Loucy (cell line): Measurements from ENCODE around the gene ATG16L2.

Source experiments
- H2AFZ ChIP-seq: fragments of 200-600 bp; sonication (generic); 2 replicates; pipeline ENCODE4 v1.6.0; 2016; ENCODE audit warnings: antibody characterized with exemption, mild to moderate bottlenecking, low read length, moderate library complexity
- H3F3A ChIP-seq: fragments of 200-600 bp; 2 replicates; pipeline ENCODE4 v1.6.0; 2016; ENCODE audit warnings: antibody characterized with exemption, low read depth, mild to moderate bottlenecking
- H3K27me3 ChIP-seq: fragments of 200-600 bp; sonication (generic); 2 replicates; pipeline ENCODE4 v1.6.1; 2014; ENCODE audit warnings: low read length, mild to moderate bottlenecking; ENCODE audit not compliant: insufficient read depth, poor library complexity, severe bottlenecking
- H3K36me3 ChIP-seq: fragments of 200-600 bp; sonication (generic); 2 replicates; pipeline ENCODE4 v1.6.1; 2016; ENCODE audit warnings: low read length; ENCODE audit not compliant: insufficient read depth
- H3K4me1 ChIP-seq: fragments of 200-600 bp; sonication (generic); 2 replicates; pipeline ENCODE4 v1.5.1; 2014; ENCODE audit warnings: low read length, mild to moderate bottlenecking; ENCODE audit not compliant: insufficient read depth, poor library complexity, severe bottlenecking
- H3K4me2 ChIP-seq: fragments of 200-600 bp; sonication (generic); 2 replicates; pipeline ENCODE4 v1.6.0; 2014; ENCODE audit warnings: antibody characterized with exemption, low read length, low read depth, mild to moderate bottlenecking; ENCODE audit not compliant: poor library complexity, severe bottlenecking
- H3K4me3 ChIP-seq: fragments of 200-600 bp; sonication (generic); 2 replicates; pipeline ENCODE4 v1.5.1; 2014; ENCODE audit warnings: low read length, mild to moderate bottlenecking, mixed read lengths; ENCODE audit not compliant: poor library complexity, severe bottlenecking
- H3K79me2 ChIP-seq: fragments of 200-600 bp; sonication (generic); 2 replicates; pipeline ENCODE4 v1.6.1; 2014; ENCODE audit warnings: low read length; ENCODE audit not compliant: insufficient read depth
- H3K9ac ChIP-seq: fragments of 200-600 bp; sonication (generic); 2 replicates; pipeline ENCODE4 v1.6.0; 2014; ENCODE audit warnings: mild to moderate bottlenecking, low read depth, low read length, moderate library complexity; ENCODE audit not compliant: poor library complexity, severe bottlenecking
- H3K9me2 ChIP-seq: fragments of 200-600 bp; sonication (generic); replicated peaks from 2 replicates; pipeline ENCODE4 v1.6.1; 2016; ENCODE audit warnings: low read depth, low read length, mixed read lengths
- H3K9me3 ChIP-seq: fragments of 200-600 bp; sonication (generic); 2 replicates; pipeline ENCODE4 v1.6.1; 2014; ENCODE audit warnings: mild to moderate bottlenecking, antibody characterized with exemption, low read length, low read depth; ENCODE audit not compliant: insufficient read depth
- H4K20me1 ChIP-seq: fragments of 200-600 bp; sonication (generic); 2 replicates; pipeline ENCODE4 v1.6.0; 2014; ENCODE audit warnings: antibody characterized with exemption, low read length, mild to moderate bottlenecking; ENCODE audit not compliant: insufficient read depth, poor library complexity, severe bottlenecking
- CTCF ChIP-seq: fragments of 200-600 bp; sonication (generic); conservative IDR thresholded peaks from 2 replicates; pipeline ENCODE4 v1.5.1; 2014; ENCODE audit warnings: mild to moderate bottlenecking, antibody characterized with exemption, low read length
- EZH2phosphoT487 ChIP-seq: fragments of 200-600 bp; IDR thresholded peaks from 2 replicates; pipeline ENCODE4 v1.6.1; 2018; ENCODE audit warnings: antibody characterized with exemption, mild to moderate bottlenecking, moderate library complexity, borderline replicate concordance

ATG16L2 gene

GRCh38 chr11:72859126-72859525 lies 44.9 kb downstream of the ATG16L2 start:
- Histone ChIP-seq H3K27me3 (no peaks in the 10 kb centered on the region), H4K20me1 (no peaks in the 10 kb centered on the region), H3K4me1 (no peaks in the 10 kb centered on the region), H3K9me3 (no peaks in the 10 kb centered on the region), H3K4me3 (no peak overlapping the region), H2AFZ (no peak overlapping the region), H3K36me3 (peaks cover 76% of the 10 kb centered on the region), H3K4me2 (no peak overlapping the region), H3K79me2 (peaks cover 5% of the 10 kb centered on the region; the same call in 1 of the 2 replicates), H3K9me2 (no peaks in the 10 kb centered on the region), H3K9ac (no peak overlapping the region), H3F3A (no peaks in the 10 kb centered on the region)
- no peak for TF ChIP-seq CTCF

GRCh38 chr11:72860010-72860409 lies 45.8 kb downstream of the ATG16L2 start:
- H3F3A ChIP-seq: no peaks in the 10 kb centered on the region
- H4K20me1 ChIP-seq: no peaks in the 10 kb centered on the region
- TF ChIP-seq EZH2phosphoT487: no peak
- no peak for TF ChIP-seq CTCF
- H3K79me2 ChIP-seq: no peaks in the 10 kb centered on the region; the same call in 1 of the 2 replicates
- H3K4me3 ChIP-seq: no peak overlapping the region
- H3K36me3 ChIP-seq: peaks cover 79% of the 10 kb centered on the region
- H3K9me2 ChIP-seq: no peaks in the 10 kb centered on the region
- H3K9me3 ChIP-seq: no peaks in the 10 kb centered on the region
- no peak overlapping the region for H2AFZ ChIP-seq
- no peaks in the 10 kb centered on the region for H3K4me1 ChIP-seq
- H3K4me2 ChIP-seq: no peak overlapping the region
- no peak overlapping the region for H3K9ac ChIP-seq
- H3K27me3 ChIP-seq: no peaks in the 10 kb centered on the region

GRCh38 chr11:72860592-72860991 lies 46.4 kb downstream of the ATG16L2 start:
- no peaks in the 10 kb centered on the region for H3K27me3 ChIP-seq
- H3F3A ChIP-seq: no peaks in the 10 kb centered on the region
- no peak for TF ChIP-seq EZH2phosphoT487
- no peak for TF ChIP-seq CTCF
- no peak overlapping the region for H3K4me3 ChIP-seq
- H3K4me2 ChIP-seq: no peak overlapping the region
- H3K4me1 ChIP-seq: no peaks in the 10 kb centered on the region
- H3K36me3 ChIP-seq: peaks cover 79% of the 10 kb centered on the region
- H3K9ac ChIP-seq: no peak overlapping the region
- H4K20me1 ChIP-seq: no peaks in the 10 kb centered on the region
- no peaks in the 10 kb centered on the region for H3K9me2 ChIP-seq
- no peaks in the 10 kb centered on the region for H3K9me3 ChIP-seq
- H3K79me2 ChIP-seq: no peaks in the 10 kb centered on the region; the same call in 1 of the 2 replicates
- H2AFZ ChIP-seq: no peak overlapping the region
